Prostate gland (tissue), 2 donors: Measurements from ENCODE around the gene ACP1.

Source experiments
- POLR2A ChIP-seq: fragments of 450-650 bp; IDR thresholded peaks from one replicate; pipeline ENCODE4 v1.6.1; 2016; ENCODE audit warnings: antibody characterized with exemption, mild to moderate bottlenecking
- POLR2AphosphoS5 ChIP-seq: sonication (generic); formaldehyde crosslinking; IDR thresholded peaks from one replicate; pipeline ENCODE4 v1.6.1; 2017; ENCODE audit warnings: antibody characterized with exemption
- TF ChIP-seq, protein P1 (sequence below), 4 experiments: fragments of 200-600 bp in 2 of 4; fragments of 450-650 bp in 2 of 4; sonication (generic) in 2 of 4; IDR thresholded peaks; 1 replicate in 3 of 4; 2 replicates in 1 of 4; pipeline ENCODE4 v1.5.1; 2016 to 2019; ENCODE audit warnings: antibody characterized with exemption in 4 of 4, mild to moderate bottlenecking in 2 of 4, moderate library complexity in 2 of 4

DNA sequence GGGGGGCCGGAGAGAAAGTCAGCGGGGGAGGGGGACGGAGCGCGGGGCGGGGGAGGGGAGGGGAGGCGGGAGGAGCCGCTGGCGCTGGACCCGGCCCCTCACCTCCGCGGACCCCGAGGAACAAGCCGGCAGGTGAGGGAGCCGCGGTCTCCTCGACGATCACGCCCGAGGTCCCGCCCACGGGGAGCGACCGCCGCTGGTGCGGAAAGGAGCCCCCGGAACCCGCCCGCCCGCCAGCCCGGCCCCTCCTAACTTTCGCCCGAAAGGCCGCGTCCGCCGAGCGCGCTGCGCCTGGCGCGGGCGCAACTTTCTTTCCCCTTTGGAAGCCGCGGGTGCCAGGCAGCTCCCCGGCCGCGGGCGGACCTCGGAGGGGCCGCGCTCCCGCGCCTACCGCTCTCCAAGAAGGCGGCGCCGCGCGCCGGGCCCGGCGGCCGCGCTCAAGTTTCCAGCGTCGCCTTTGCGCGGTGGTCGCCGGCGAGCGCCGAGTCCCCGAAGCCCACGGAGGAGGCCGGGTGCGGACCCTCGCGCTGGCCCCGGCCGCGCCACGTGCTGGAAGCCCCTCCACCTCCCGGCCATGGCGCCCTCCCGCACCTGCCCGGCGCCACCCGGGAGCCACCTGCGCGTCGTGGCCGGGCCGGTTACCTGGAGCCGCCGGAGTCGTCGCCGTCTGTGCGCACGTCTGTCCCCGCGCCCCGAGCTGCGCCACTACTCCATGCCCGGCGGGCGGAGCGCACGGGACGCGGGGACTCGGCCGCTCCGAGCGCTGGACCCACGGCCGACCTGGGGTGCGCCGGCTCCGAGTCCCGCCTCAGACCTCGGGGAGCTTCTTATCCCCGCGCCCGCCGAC is 23.4 kb downstream of the ACP1 start, which contains the start of gene ALKAL2:
- TF ChIP-seq POLR2AphosphoS5 = no peak
- TF ChIP-seq, protein P1, sequence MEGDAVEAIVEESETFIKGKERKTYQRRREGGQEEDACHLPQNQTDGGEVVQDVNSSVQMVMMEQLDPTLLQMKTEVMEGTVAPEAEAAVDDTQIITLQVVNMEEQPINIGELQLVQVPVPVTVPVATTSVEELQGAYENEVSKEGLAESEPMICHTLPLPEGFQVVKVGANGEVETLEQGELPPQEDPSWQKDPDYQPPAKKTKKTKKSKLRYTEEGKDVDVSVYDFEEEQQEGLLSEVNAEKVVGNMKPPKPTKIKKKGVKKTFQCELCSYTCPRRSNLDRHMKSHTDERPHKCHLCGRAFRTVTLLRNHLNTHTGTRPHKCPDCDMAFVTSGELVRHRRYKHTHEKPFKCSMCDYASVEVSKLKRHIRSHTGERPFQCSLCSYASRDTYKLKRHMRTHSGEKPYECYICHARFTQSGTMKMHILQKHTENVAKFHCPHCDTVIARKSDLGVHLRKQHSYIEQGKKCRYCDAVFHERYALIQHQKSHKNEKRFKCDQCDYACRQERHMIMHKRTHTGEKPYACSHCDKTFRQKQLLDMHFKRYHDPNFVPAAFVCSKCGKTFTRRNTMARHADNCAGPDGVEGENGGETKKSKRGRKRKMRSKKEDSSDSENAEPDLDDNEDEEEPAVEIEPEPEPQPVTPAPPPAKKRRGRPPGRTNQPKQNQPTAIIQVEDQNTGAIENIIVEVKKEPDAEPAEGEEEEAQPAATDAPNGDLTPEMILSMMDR (IDR thresholded peaks at IDR 0.05) = no peak
- no peak for TF ChIP-seq POLR2A
